Fibroblast of skin of left biceps (primary cell): ENCODE data around the gene PRKCQ.
"Not testable (repeated sequence)": the region's sequence is repeated elsewhere in the genome, so short reads cannot be mapped to it uniquely, and the experiment has no call there.

Experiments used
- DNase-seq, 2 experiments: peaks; one replicate each; pipeline ENCODE4 v3.0.0-alpha.2; 2013; ENCODE audit warnings: low read depth in 2 of 2

The PRKCQ gene

GRCh38 chr10:6456067-6456466 lies 124.0 kb downstream of the PRKCQ start:
- DNase-seq: no peak

GRCh38 chr10:6455592-6455991 lies 124.5 kb downstream of the PRKCQ start:
- DNase-seq: no peak

- no peak for DNase-seq
Observed at GRCh38 chr10:6446711-6447110, 133.4 kb downstream of the PRKCQ start.

- no peak for DNase-seq
Observed at GRCh38 chr10:6445671-6446316, 134.3 kb downstream of the PRKCQ start.

GRCh38 chr10:6439875-6440274 lies 140.2 kb downstream of the PRKCQ start:
- not testable (repeated sequence) for DNase-seq

- DNase-seq: no peak
Observed at GRCh38 chr10:6431861-6432260, 148.2 kb downstream of the PRKCQ start.

GRCh38 chr10:6431186-6431585 lies 148.9 kb downstream of the PRKCQ start:
- DNase-seq: no peak

- no peak for DNase-seq
Observed at GRCh38 chr10:6430423-6430980, 149.6 kb downstream of the PRKCQ start.

GRCh38 chr10:6427357-6427959 lies 152.6 kb downstream of the PRKCQ start:
- DNase-seq: no peak

GRCh38 chr10:6426317-6426716 lies 153.8 kb downstream of the PRKCQ start:
- DNase-seq: no peak

GRCh38 chr10:6423413-6424170 lies 156.5 kb downstream of the PRKCQ start:
- no peak for DNase-seq

GRCh38 chr10:6423004-6423403 lies 157.1 kb downstream of the PRKCQ start:
- no peak for DNase-seq

GRCh38 chr10:6418613-6419216 lies 161.4 kb downstream of the PRKCQ start:
- no peak for DNase-seq

- no peak for DNase-seq
Observed at GRCh38 chr10:6418167-6418566, 161.9 kb downstream of the PRKCQ start.

GRCh38 chr10:6416892-6417512 lies 163.1 kb downstream of the PRKCQ start:
- DNase-seq: no peak

GRCh38 chr10:6411436-6411835 lies 168.6 kb downstream of the PRKCQ start:
- DNase-seq: no peak

- no peak for DNase-seq
Observed at GRCh38 chr10:6410830-6411229, 169.2 kb downstream of the PRKCQ start.

GRCh38 chr10:6409971-6410643 lies 170.0 kb downstream of the PRKCQ start:
- no peak for DNase-seq

- no peak for DNase-seq
Observed at GRCh38 chr10:6408799-6409198, 171.3 kb downstream of the PRKCQ start.

- DNase-seq: no peak
Observed at GRCh38 chr10:6407034-6407721, 172.9 kb downstream of the PRKCQ start.
